Smooth muscle cell of bladder (primary cell): ENCODE data around the gene CDC14C. TPM values are rescaled to one million over a fixed set of nuclear protein-coding genes. Genes with fewer than 3 reads are reported as not detected.

ENCODE experiments used
- total RNA-seq: library from RNA; depleted of rRNA; stranded (reverse); fragments of >200 nt; gene quantifications from 2 replicates; pipeline ENCODE4 v1.2.3, GENCODE V29; 2014

CDC14C gene
- not detected in 2 replicates for total RNA-seq

GRCh38 chr7:48924433-48924832 lies at the start of gene CDC14C:
TSS of gene CDC14C (plus strand) at chr7:48924547. CDS start at chr7:48924673, 126 bp downstream.

